ENCODE measurements around the gene TLNRD1.

The TLNRD1 gene

DNA sequence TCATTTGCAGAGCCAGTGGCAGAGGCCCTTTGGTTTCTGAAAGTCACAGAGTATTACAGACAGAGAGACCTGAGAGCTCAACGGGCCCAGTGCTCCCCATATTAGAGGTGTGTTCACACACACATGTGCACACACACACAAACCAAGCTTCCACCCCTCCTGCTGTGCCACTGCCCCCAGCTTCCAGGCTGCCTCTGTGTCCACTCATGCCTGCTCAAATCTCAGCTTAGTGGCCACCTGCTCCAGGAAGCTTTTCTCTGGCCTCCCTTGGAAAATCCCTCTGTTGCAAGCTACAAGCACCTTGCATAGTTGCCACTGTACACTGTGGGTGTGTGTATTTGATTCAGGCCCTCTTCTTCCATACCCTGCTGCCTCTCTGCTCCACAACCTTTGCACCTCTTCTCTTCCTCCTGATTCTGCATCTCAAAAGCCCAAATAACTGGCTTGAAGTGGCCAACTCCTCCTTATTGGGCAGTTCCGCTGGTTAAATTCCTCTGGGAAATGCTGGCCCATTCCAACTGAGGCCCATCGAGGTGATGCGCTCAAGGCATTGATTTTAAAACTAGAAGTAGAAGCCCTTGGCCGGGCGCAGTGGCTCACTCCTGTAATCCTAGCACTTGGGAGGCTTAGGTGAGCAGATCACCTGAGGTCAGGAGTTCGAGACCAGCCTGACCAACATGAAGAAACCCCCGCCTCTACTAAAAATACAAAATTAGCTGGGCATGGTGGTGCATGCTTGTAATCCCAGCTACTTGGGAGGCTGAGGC lies 34.1 kb upstream of the TLNRD1 start:
- no peaks in the 10 kb centered on the region for H3K9me3 ChIP-seq (ENCODE audit: control insufficient read depth, low read length)
- WGBS, 2 experiments (ENCODE audit: insufficient coverage in 2 of 2): 76 to 92% methylated on average over 3 to 6 of the region's 8 CpGs
- H3K36me3 ChIP-seq (ENCODE audit: control insufficient read depth, insufficient read depth, low read length): peaks cover 8% of the 10 kb centered on the region
- H3K4me1 ChIP-seq (ENCODE audit: control insufficient read depth, insufficient read depth, low read length, poor library complexity, severe bottlenecking): peaks cover 15% of the 10 kb centered on the region
- H3K27ac ChIP-seq (ENCODE audit: low read depth, low read length, severe bottlenecking): peak overlapping the region; percentile 85
- H3K4me3 ChIP-seq (ENCODE audit: extremely low read depth, insufficient read depth, low read length, poor library complexity, severe bottlenecking): no peak overlapping the region

DNA sequence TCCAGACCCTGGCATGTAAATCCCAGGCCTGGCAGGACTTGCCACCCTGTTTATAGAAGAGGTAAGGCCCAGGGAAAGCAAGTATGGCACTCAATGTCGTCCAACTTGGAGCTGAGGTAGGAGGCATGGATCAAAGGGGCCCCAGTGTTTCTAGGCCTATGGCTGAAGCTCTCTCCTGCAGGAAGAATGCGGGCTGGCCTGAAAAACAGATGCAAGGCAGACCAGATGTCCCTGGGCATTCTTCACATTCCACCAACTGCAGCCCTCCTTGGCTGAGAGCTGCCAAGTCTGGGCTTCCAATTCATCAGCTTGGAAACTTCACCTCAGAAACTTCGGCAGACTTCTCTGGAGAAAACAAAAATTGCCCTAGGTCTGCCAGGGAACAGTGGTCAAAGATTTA lies 33.3 kb upstream of the TLNRD1 start:
- Histone ChIP-seq H3K27ac (ENCODE audit: low read depth, low read length, severe bottlenecking) (peak overlapping the region; percentile 85), H3K4me3 (ENCODE audit: extremely low read depth, insufficient read depth, low read length, poor library complexity, severe bottlenecking) (no peak overlapping the region), H3K36me3 (ENCODE audit: control insufficient read depth, insufficient read depth, low read length) (peaks cover 8% of the 10 kb centered on the region), H3K9me3 (ENCODE audit: control insufficient read depth, low read length) (no peaks in the 10 kb centered on the region), H3K4me1 (ENCODE audit: control insufficient read depth, insufficient read depth, low read length, poor library complexity, severe bottlenecking) (peaks cover 15% of the 10 kb centered on the region)
- 30 to 51% methylated on average over 2 to 3 of the region's 3 CpGs for WGBS, 2 experiments (ENCODE audit: insufficient coverage in 2 of 2)

- Histone ChIP-seq H3K9me3 (ENCODE audit: control insufficient read depth, low read length) (no peaks in the 10 kb centered on the region), H3K36me3 (ENCODE audit: control insufficient read depth, insufficient read depth, low read length) (peaks cover 8% of the 10 kb centered on the region), H3K4me1 (ENCODE audit: control insufficient read depth, insufficient read depth, low read length, poor library complexity, severe bottlenecking) (peaks cover 15% of the 10 kb centered on the region), H3K27ac (ENCODE audit: low read depth, low read length, severe bottlenecking) (peak overlapping the region; percentile 85), H3K4me3 (ENCODE audit: extremely low read depth, insufficient read depth, low read length, poor library complexity, severe bottlenecking) (no peak overlapping the region)
- WGBS, 2 experiments (ENCODE audit: insufficient coverage in 2 of 2): 93 to 97% methylated on average over 4 of the region's 4 CpGs
Measured at GRCh38 chr15:80967991-80968510, 32.7 kb upstream of the TLNRD1 start.

DNA sequence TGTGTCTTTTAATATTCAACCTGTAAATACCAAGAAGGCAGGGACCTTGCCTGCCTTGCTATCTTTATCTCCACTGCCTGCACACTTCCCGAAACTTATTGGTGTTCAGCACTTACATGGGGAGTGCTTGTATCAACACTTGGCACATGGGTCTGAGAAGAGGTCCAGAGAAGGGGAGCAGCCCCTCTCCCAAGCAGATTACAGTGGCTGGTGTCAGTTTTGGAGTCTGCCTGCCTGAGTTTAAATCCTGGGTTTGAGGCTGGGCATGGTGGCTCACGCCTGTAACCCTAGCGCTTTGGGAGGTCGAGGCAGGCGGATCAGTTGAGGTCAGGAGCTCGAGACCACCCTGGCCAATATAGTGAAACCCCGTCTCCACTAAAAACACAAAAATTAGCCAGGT lies 31.4 kb upstream of the TLNRD1 start:
- peaks cover 8% of the 10 kb centered on the region for H3K36me3 ChIP-seq (ENCODE audit: control insufficient read depth, insufficient read depth, low read length)
- H3K27ac ChIP-seq (ENCODE audit: low read depth, low read length, severe bottlenecking): no peak overlapping the region
- no peak overlapping the region for H3K4me3 ChIP-seq (ENCODE audit: extremely low read depth, insufficient read depth, low read length, poor library complexity, severe bottlenecking)
- H3K4me1 ChIP-seq (ENCODE audit: control insufficient read depth, insufficient read depth, low read length, poor library complexity, severe bottlenecking): peaks cover 15% of the 10 kb centered on the region
- WGBS, 2 experiments (ENCODE audit: insufficient coverage in 2 of 2): 79 to 93% methylated on average over 6 to 7 of the region's 7 CpGs
- H3K9me3 ChIP-seq (ENCODE audit: control insufficient read depth, low read length): no peaks in the 10 kb centered on the region

GRCh38 chr15:80970018-80970657 lies 30.6 kb upstream of the TLNRD1 start:
- Histone ChIP-seq H3K4me1 (ENCODE audit: control insufficient read depth, insufficient read depth, low read length, poor library complexity, severe bottlenecking) (peaks cover 15% of the 10 kb centered on the region), H3K4me3 (ENCODE audit: extremely low read depth, insufficient read depth, low read length, poor library complexity, severe bottlenecking) (no peak overlapping the region), H3K27ac (ENCODE audit: low read depth, low read length, severe bottlenecking) (no peak overlapping the region), H3K36me3 (ENCODE audit: control insufficient read depth, insufficient read depth, low read length) (peaks cover 10% of the 10 kb centered on the region), H3K9me3 (ENCODE audit: control insufficient read depth, low read length) (no peaks in the 10 kb centered on the region)
- 69% methylated on average over 7 to 8 of the region's 12 CpGs for WGBS, 2 experiments (ENCODE audit: insufficient coverage in 2 of 2)

DNA sequence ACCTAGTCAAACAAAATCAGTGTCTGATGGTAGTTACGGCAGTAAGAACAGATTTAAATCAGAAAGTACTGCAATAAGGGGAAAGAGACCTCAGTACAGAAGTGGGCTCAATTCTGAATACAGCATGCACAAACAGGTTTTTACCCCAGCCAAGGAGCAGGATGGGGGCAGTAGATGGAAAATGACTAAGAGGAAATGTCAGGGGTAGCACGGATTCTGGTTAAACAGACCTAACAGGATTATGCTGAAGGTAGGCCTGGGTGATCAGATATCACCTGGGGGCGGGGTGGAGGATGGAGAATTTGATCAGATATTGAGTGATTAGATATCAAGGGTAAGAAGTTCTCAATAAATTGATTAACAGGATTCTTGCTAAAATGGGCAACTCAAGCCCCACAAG lies 30.1 kb upstream of the TLNRD1 start:
- Histone ChIP-seq H3K4me1 (ENCODE audit: control insufficient read depth, insufficient read depth, low read length, poor library complexity, severe bottlenecking) (peaks cover 15% of the 10 kb centered on the region), H3K4me3 (ENCODE audit: extremely low read depth, insufficient read depth, low read length, poor library complexity, severe bottlenecking) (no peak overlapping the region), H3K36me3 (ENCODE audit: control insufficient read depth, insufficient read depth, low read length) (peaks cover 11% of the 10 kb centered on the region), H3K9me3 (ENCODE audit: control insufficient read depth, low read length) (no peaks in the 10 kb centered on the region), H3K27ac (ENCODE audit: low read depth, low read length, severe bottlenecking) (no peak overlapping the region)
- 95 to 100% methylated on average over 2 to 3 of the region's 3 CpGs for WGBS, 2 experiments (ENCODE audit: insufficient coverage in 2 of 2)

- H3K4me3 ChIP-seq (ENCODE audit: extremely low read depth, insufficient read depth, low read length, poor library complexity, severe bottlenecking): no peak overlapping the region
- no peak overlapping the region for H3K27ac ChIP-seq (ENCODE audit: low read depth, low read length, severe bottlenecking)
- peaks cover 11% of the 10 kb centered on the region for H3K36me3 ChIP-seq (ENCODE audit: control insufficient read depth, insufficient read depth, low read length)
- WGBS, 2 experiments (ENCODE audit: insufficient coverage in 2 of 2): 29 to 54% methylated on average over 2 of the region's 2 CpGs
- H3K9me3 ChIP-seq (ENCODE audit: control insufficient read depth, low read length): no peaks in the 10 kb centered on the region
- peaks cover 15% of the 10 kb centered on the region for H3K4me1 ChIP-seq (ENCODE audit: control insufficient read depth, insufficient read depth, low read length, poor library complexity, severe bottlenecking)
Measured at GRCh38 chr15:80971143-80971542, 29.6 kb upstream of the TLNRD1 start.

GRCh38 chr15:80972276-80972675 lies 28.4 kb upstream of the TLNRD1 start:
- WGBS, 2 experiments (ENCODE audit: insufficient coverage in 2 of 2): 90 to 93% methylated on average over 3 of the region's 3 CpGs
- Histone ChIP-seq H3K9me3 (ENCODE audit: control insufficient read depth, low read length) (no peaks in the 10 kb centered on the region), H3K4me3 (ENCODE audit: extremely low read depth, insufficient read depth, low read length, poor library complexity, severe bottlenecking) (no peak overlapping the region), H3K4me1 (ENCODE audit: control insufficient read depth, insufficient read depth, low read length, poor library complexity, severe bottlenecking) (peaks cover 11% of the 10 kb centered on the region), H3K36me3 (ENCODE audit: control insufficient read depth, insufficient read depth, low read length) (peaks cover 19% of the 10 kb centered on the region), H3K27ac (ENCODE audit: low read depth, low read length, severe bottlenecking) (no peak overlapping the region)

- Histone ChIP-seq H3K36me3 (ENCODE audit: control insufficient read depth, insufficient read depth, low read length) (peaks cover 28% of the 10 kb centered on the region), H3K27ac (ENCODE audit: low read depth, low read length, severe bottlenecking) (no peak overlapping the region), H3K4me3 (ENCODE audit: extremely low read depth, insufficient read depth, low read length, poor library complexity, severe bottlenecking) (no peak overlapping the region), H3K4me1 (ENCODE audit: control insufficient read depth, insufficient read depth, low read length, poor library complexity, severe bottlenecking) (peaks cover 7% of the 10 kb centered on the region), H3K9me3 (ENCODE audit: control insufficient read depth, low read length) (no peaks in the 10 kb centered on the region)
- WGBS, 2 experiments (ENCODE audit: insufficient coverage in 2 of 2): 87 to 91% methylated on average over 3 of the region's 4 CpGs
Measured at GRCh38 chr15:80974914-80975313, 25.8 kb upstream of the TLNRD1 start.

DNA sequence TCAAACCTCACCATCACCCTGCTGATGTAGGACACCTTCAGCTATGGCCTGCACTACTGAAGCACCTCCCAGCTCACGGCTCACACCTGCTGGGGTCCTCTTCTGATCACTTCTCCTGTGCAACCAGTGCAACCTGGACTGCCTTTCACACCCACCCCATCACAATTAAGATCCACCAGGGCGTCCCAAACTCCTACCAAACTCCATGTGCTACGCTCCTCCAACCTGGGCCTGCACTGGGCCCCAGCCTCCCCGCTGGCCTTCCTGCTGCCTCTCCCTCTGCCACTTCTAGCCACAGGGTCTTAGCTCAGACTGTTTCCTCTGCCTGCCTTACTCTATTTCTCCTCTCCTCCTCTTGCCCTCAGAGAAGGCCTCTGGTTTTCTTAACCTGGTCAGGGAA lies 23.9 kb upstream of the TLNRD1 start:
- Histone ChIP-seq H3K27ac (ENCODE audit: low read depth, low read length, severe bottlenecking) (no peak overlapping the region), H3K4me3 (ENCODE audit: extremely low read depth, insufficient read depth, low read length, poor library complexity, severe bottlenecking) (no peak overlapping the region), H3K9me3 (ENCODE audit: control insufficient read depth, low read length) (no peaks in the 10 kb centered on the region), H3K36me3 (ENCODE audit: control insufficient read depth, insufficient read depth, low read length) (peaks cover 37% of the 10 kb centered on the region), H3K4me1 (ENCODE audit: control insufficient read depth, insufficient read depth, low read length, poor library complexity, severe bottlenecking) (peaks cover 7% of the 10 kb centered on the region)
- 84 to 89% methylated on average over 4 of the region's 4 CpGs for WGBS, 2 experiments (ENCODE audit: insufficient coverage in 2 of 2)

- WGBS, 2 experiments (ENCODE audit: insufficient coverage in 2 of 2): 21 to 31% methylated on average over 4 to 6 of the region's 7 CpGs
- H3K4me1 ChIP-seq (ENCODE audit: control insufficient read depth, insufficient read depth, low read length, poor library complexity, severe bottlenecking): peaks cover 7% of the 10 kb centered on the region
- H3K9me3 ChIP-seq (ENCODE audit: control insufficient read depth, low read length): no peaks in the 10 kb centered on the region
- H3K4me3 ChIP-seq (ENCODE audit: extremely low read depth, insufficient read depth, low read length, poor library complexity, severe bottlenecking): no peak overlapping the region
- H3K36me3 ChIP-seq (ENCODE audit: control insufficient read depth, insufficient read depth, low read length): peaks cover 39% of the 10 kb centered on the region
- H3K27ac ChIP-seq (ENCODE audit: low read depth, low read length, severe bottlenecking): no peak overlapping the region
Measured at GRCh38 chr15:80977627-80978036, 23.1 kb upstream of the TLNRD1 start.

Measured in mesodermal cell (in vitro differentiated cells).